Pancreas (tissue), 10 donors: ENCODE data around the gene KDM1A. TPM values are rescaled to one million over a fixed set of nuclear protein-coding genes. Genes with fewer than 3 reads are reported as not detected.

Experiments
- ATAC-seq, 4 donors: fragments of 200-7000 bp; cut with Tn5 transposase; one replicate each; pipeline versions ENCODE4 v1.8.0 to v1.9.1; 2020; ENCODE audit warnings: mild to moderate bottlenecking in 4 of 4, moderate library complexity in 4 of 4
- DNase-seq, 6 donors: peaks; one replicate each; pipeline ENCODE4 v3.0.0-alpha.2; 2020
- FAIRE-seq: peaks from 2 replicates; lab custom pipeline; 2012; peaks lifted over from hg19 to GRCh38; lab: Jason Lieb, UNC
- H3K27ac ChIP-seq, 4 donors: fragments of 200-600 bp; sonication (generic); 1 replicate in 3 of 4; 2 replicates in 1 of 4; pipeline versions ENCODE4 v1.5.0 to v1.8.0; 2020
- H3K27me3 ChIP-seq, 4 donors: fragments of 200-600 bp; one replicate each; pipeline ENCODE4 v1.8.0; 2021
- H3K36me3 ChIP-seq, 3 donors: fragments of 200-600 bp; sonication (generic) in 1 of 3; one replicate each; pipeline versions ENCODE4 v1.5.0 to v1.8.0; 2020 to 2021
- H3K4me1 ChIP-seq, 3 donors: fragments of 200-600 bp; one replicate each; pipeline ENCODE4 v1.8.0; 2021
- H3K4me3 ChIP-seq, 4 donors: fragments of 200-600 bp; sonication (generic) in 2 of 4; one replicate each; pipeline versions ENCODE4 v1.5.0 to v1.8.0; 2020 to 2021
- H3K9me3 ChIP-seq, 4 donors: fragments of 200-600 bp; one replicate each; pipeline ENCODE4 v1.8.0; 2021
- CTCF ChIP-seq, 4 donors: fragments of 200-600 bp; sonication (generic) in 3 of 4; IDR thresholded peaks; one replicate each; pipeline versions ENCODE4 v1.5.0 to v1.8.0; 2021; ENCODE audit warnings: antibody characterized with exemption in 4 of 4
- WGBS, 2 donors: extraction: QIAGEN DNeasy Blood & Tissue Kit; methylation state at CpG; one replicate each; pipeline ENCODE4 v1.1.7; 2013; 5-methylcytosine and 5-hydroxymethylcytosine counted together
- intact Hi-C, 3 donors: fragments of 100-400 bp; cut with DNase I; formaldehyde crosslinking; loops; one replicate each; pipeline versions ENCODE4 v1.11.1 to v1.14.2; 2022
- polyA plus RNA-seq, 2 donors: library from polyadenylated mRNA; stranded (reverse); fragments of 200-250 nt; gene quantifications; one replicate each; pipeline ENCODE4 v1.2.3, GENCODE V29; 2013
- total RNA-seq, 6 donors: library from RNA; stranded (reverse); fragmentation: NEBNext Ultra II Directional in 4 of 6; extraction: Animal tissue kit (Norgen Biotek cat#: 25700) in 4 of 6; gene quantifications; one replicate each; pipeline versions ENCODE4 v1.2.1 to v1.2.4, GENCODE V29; 2021 to 2023
- donor health status: healthy with polysubstance abuse.
- donor health status: DM: no; HTN: no; CAD: no; lungs with moderate emphysema.
- donor health status: DM: no; HTN: no; CAD: no.
- donor health status: control.
- donor health status: control.
- donor health status: Bipolar disorder and iron deficiency.
- donor health status: DM: yes; HTN: yes; CAD: no.
- donor health status: DM: no; HTN: no; CAD: no.
- donor health status: DM: no; HTN: no; CAD: no.
- donor health status: DM: yes; HTN: yes; CAD: no.

The KDM1A gene
- total and polyA plus RNA-seq, 8 donors: 13.7 to 31.9 (median 22.9) TPM

- peaks cover 0 to 35% (median 2%) of the 10 kb centered on the region in 3 donors for H3K36me3 ChIP-seq
- H3K4me3 ChIP-seq: no peak overlapping the region
- no peaks in the 10 kb centered on the region for H3K4me1 ChIP-seq
- TF ChIP-seq CTCF (IDR thresholded peaks at IDR 0.05): no peak
- H3K9me3 ChIP-seq: no peaks in the 10 kb centered on the region
- no peaks in the 10 kb centered on the region for H3K27me3 ChIP-seq
- no peak for DNase-seq
- 72 to 78% methylated on average over 2 of the region's 2 CpGs for WGBS, 2 donors
- no peak overlapping the region for H3K27ac ChIP-seq
- intact Hi-C loops: no loop called here
- no peak for FAIRE-seq
- ATAC-seq: no peak
Measured at GRCh38 chr1:23069149-23069548, 49.9 kb downstream of the KDM1A start.

- H3K27me3 ChIP-seq: no peaks in the 10 kb centered on the region
- WGBS, 2 donors: 94 to 96% methylated on average over 4 of the region's 4 CpGs
- ATAC-seq (no peak), FAIRE-seq (no peak), DNase-seq (no peak)
- no peaks in the 10 kb centered on the region for H3K9me3 ChIP-seq
- no peak for TF ChIP-seq CTCF (IDR thresholded peaks at IDR 0.05)
- H3K36me3 ChIP-seq: peaks cover 0 to 35% (median 2%) of the 10 kb centered on the region in 3 donors
- intact Hi-C loops: no loop called here
- no peak overlapping the region for H3K27ac ChIP-seq
- no peak overlapping the region for H3K4me3 ChIP-seq
- no peaks in the 10 kb centered on the region for H3K4me1 ChIP-seq
Measured at GRCh38 chr1:23069675-23070074, 50.4 kb downstream of the KDM1A start.

- no peak for TF ChIP-seq CTCF (IDR thresholded peaks at IDR 0.05)
- peaks cover 0 to 52% (median 9%) of the 10 kb centered on the region in 3 donors for H3K36me3 ChIP-seq
- no peak for FAIRE-seq
- no peak for ATAC-seq
- H3K27me3 ChIP-seq: no peaks in the 10 kb centered on the region
- H3K4me1 ChIP-seq: no peaks in the 10 kb centered on the region
- H3K9me3 ChIP-seq: no peaks in the 10 kb centered on the region
- intact Hi-C loops: no loop called here
- no peak for DNase-seq
- H3K4me3 ChIP-seq: no peak overlapping the region
- no peak overlapping the region for H3K27ac ChIP-seq
Measured at GRCh38 chr1:23074012-23074411, 54.7 kb downstream of the KDM1A start.

- FAIRE-seq (no peak), ATAC-seq (no peak), DNase-seq (no peak)
- Histone ChIP-seq H3K36me3 (peaks cover 0 to 44% (median 18%) of the 10 kb centered on the region in 3 donors), H3K4me3 (no peak overlapping the region), H3K27me3 (no peaks in the 10 kb centered on the region), H3K9me3 (no peaks in the 10 kb centered on the region), H3K4me1 (no peaks in the 10 kb centered on the region), H3K27ac (no peak overlapping the region)
- intact Hi-C loops: no loop called here
- WGBS, 2 donors: 92 to 93% methylated on average over 6 of the region's 6 CpGs
- TF ChIP-seq CTCF (IDR thresholded peaks at IDR 0.05): no peak
Measured at GRCh38 chr1:23079025-23079424, 59.8 kb downstream of the KDM1A start.

- ATAC-seq (no peak), FAIRE-seq (no peak), DNase-seq (no peak)
- Histone ChIP-seq H3K36me3 (peaks cover 0 to 49% (median 18%) of the 10 kb centered on the region in 3 donors), H3K9me3 (no peaks in the 10 kb centered on the region), H3K4me3 (no peak overlapping the region), H3K4me1 (no peaks in the 10 kb centered on the region), H3K27me3 (no peaks in the 10 kb centered on the region), H3K27ac (no peak overlapping the region)
- 94 to 99% methylated on average over 3 of the region's 3 CpGs for WGBS, 2 donors
- no peak for TF ChIP-seq CTCF (IDR thresholded peaks at IDR 0.05)
- intact Hi-C loops: no loop called here
Measured at GRCh38 chr1:23080885-23081284, 61.6 kb downstream of the KDM1A start.
